Astrocyte of the cerebellum (primary cell): ENCODE results near the gene NPB.
A peak's percentile ranks its signal among the peaks of the same experiment; 100 is the strongest.

ENCODE experiments used
- DNase-seq: peaks from one replicate; pipeline ENCODE4 v3.0.0-alpha.2; 2011; ENCODE audit warnings: low read depth
- H3K4me3 ChIP-seq: 2 replicates; pipeline ENCODE4 v1.5.1; 2011; ENCODE audit warnings: mild to moderate bottlenecking, low read depth, low read length, moderate library complexity
- CTCF ChIP-seq: IDR thresholded peaks from 2 replicates; pipeline ENCODE4 v1.5.1; 2012; ENCODE audit warnings: low read length, low read depth, moderate library complexity, mild to moderate bottlenecking; ENCODE audit errors: missing control alignments
- in situ Hi-C: cut with HindIII; loops from 2 replicates; pipeline ENCODE4 v1.10.0; 2017; ENCODE audit warnings: low sequenced_read_pairs

The NPB gene

GRCh38 chr17:81890447-81891302, 11.4 kb upstream of the NPB start:
- TF ChIP-seq CTCF: no peak
- no peak for DNase-seq
- H3K4me3 ChIP-seq: peak overlapping the region; percentile 79
- in situ Hi-C loops: no loop called here

- no peak for TF ChIP-seq CTCF
- no peak for DNase-seq
- in situ Hi-C loops: no loop called here
- H3K4me3 ChIP-seq: peak overlapping the region; percentile 79
These were observed 10.8 kb upstream of the NPB start for GRCh38 chr17:81891303-81891552.

- H3K4me3 ChIP-seq: no peak overlapping the region
- no peak for TF ChIP-seq CTCF
- DNase-seq: no peak
- in situ Hi-C loops: no loop called here
These were observed 6.6 kb upstream of the NPB start for GRCh38 chr17:81895400-81895799.

GRCh38 chr17:81898029-81898866, 3.8 kb upstream of the NPB start:
- no peak for TF ChIP-seq CTCF
- no peak overlapping the region for H3K4me3 ChIP-seq
- peak; percentile 79 for DNase-seq
- in situ Hi-C loops: no loop called here

GRCh38 chr17:81898885-81899284, 3.2 kb upstream of the NPB start:
- no peak overlapping the region for H3K4me3 ChIP-seq
- DNase-seq: no peak
- in situ Hi-C loops: no loop called here
- TF ChIP-seq CTCF: no peak

GRCh38 chr17:81899514-81900166, 2.4 kb upstream of the NPB start:
- in situ Hi-C loops: no loop called here
- no peak for DNase-seq
- H3K4me3 ChIP-seq: no peak overlapping the region
- TF ChIP-seq CTCF: no peak
